ENCODE measurements around the gene C1orf159. TPM values are rescaled to one million over a fixed set of nuclear protein-coding genes. Genes with fewer than 3 reads are reported as not detected.

The C1orf159 gene
- total and polyA plus RNA-seq, 2 donors from 2014 or later = 8.6 to 14.8 TPM

DNA sequence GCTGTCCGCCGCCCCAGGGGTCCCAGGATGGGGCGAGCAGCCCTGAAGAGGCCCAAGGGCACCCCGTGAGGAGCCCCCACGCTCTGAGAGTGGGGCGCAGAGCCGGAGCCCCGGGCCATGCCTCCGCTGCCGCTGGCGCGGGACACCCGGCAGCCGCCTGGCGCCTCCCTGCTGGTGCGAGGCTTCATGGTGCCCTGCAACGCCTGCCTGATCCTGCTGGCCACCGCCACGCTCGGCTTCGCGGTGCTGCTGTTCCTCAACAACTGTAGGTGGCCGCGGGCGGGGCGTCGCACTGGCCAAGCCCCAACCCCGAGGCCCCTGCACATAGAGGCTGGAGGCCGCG lies 81.5 kb downstream of the C1orf159 start:
- Histone ChIP-seq H3K9me3 (ENCODE audit: control insufficient read depth in 2 of 3, insufficient read depth in 1 of 3, low read length in 3 of 3) (no peaks in the 10 kb centered on the region), H3K9ac (ENCODE audit: low read length in 3 of 3) (no peak overlapping the region), H3K27me3 (ENCODE audit: control insufficient read depth, insufficient read depth, low read length) (no peaks in the 10 kb centered on the region), H3K4me3 (ENCODE audit: low read length in 3 of 3) (no peak overlapping the region), H3K27ac (ENCODE audit: low read depth in 2 of 2, low read length in 2 of 2) (no peak overlapping the region), H3K36me3 (ENCODE audit: control insufficient read depth in 2 of 3, insufficient read depth in 3 of 3, low read length in 3 of 3) (no peaks in the 10 kb centered on the region), H3K4me1 (ENCODE audit: control insufficient read depth in 2 of 3, insufficient read depth in 2 of 3, low read depth in 1 of 3, low read length in 3 of 3) (peaks cover 0 to 13% (median 2%) of the 10 kb centered on the region in 3 donors)
- no peak for FAIRE-seq
- TF ChIP-seq, protein P1, sequence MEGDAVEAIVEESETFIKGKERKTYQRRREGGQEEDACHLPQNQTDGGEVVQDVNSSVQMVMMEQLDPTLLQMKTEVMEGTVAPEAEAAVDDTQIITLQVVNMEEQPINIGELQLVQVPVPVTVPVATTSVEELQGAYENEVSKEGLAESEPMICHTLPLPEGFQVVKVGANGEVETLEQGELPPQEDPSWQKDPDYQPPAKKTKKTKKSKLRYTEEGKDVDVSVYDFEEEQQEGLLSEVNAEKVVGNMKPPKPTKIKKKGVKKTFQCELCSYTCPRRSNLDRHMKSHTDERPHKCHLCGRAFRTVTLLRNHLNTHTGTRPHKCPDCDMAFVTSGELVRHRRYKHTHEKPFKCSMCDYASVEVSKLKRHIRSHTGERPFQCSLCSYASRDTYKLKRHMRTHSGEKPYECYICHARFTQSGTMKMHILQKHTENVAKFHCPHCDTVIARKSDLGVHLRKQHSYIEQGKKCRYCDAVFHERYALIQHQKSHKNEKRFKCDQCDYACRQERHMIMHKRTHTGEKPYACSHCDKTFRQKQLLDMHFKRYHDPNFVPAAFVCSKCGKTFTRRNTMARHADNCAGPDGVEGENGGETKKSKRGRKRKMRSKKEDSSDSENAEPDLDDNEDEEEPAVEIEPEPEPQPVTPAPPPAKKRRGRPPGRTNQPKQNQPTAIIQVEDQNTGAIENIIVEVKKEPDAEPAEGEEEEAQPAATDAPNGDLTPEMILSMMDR (IDR thresholded peaks at IDR 0.05; ENCODE audit: borderline replicate concordance, extremely low read depth, insufficient read depth) = no peak
- intact Hi-C loops (cut with DNase I) = no loop called here
- DNase-seq = peak in 2 of 5 donors; percentile 47 to 71

DNA sequence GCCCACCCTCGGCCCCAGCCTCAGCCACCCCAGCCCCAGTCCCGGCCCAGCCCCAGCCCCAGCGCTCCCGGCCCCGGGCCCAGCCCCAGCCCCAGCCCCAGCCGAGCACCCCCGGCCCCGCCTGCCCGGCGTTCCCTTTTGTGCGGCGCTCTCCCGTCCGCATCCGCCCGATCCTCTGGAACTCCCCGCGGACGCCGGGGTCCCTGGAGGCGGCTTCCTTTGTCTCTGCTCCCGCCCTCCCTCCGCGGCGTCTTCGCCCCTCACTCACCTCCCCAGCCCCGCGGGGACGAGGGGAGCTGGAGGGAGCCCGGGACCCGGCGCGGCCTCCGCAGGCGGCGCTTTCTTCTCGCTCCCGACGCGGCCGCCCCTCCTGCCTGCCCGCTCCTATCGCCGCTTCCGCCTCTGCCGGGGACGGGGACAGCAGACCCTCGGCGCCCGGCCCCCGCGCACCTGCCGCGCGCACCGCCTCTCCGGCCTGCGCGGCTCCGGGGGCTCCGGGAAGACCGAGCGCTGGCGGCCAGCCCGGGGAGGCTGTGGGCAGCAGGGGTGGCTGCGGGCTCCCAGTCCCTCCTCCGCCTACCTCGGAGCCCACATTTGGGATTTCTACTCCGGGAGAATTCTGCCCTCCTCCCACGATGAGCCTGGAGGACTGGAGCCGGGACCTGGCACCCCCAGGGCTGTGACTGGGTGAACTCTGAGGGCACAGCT lies 82.0 kb downstream of the C1orf159 start:
- no peaks in the 10 kb centered on the region for H3K27me3 ChIP-seq (ENCODE audit: control insufficient read depth, insufficient read depth, low read length)
- FAIRE-seq (no peak), DNase-seq (peak in 1 of 5 donors; percentile 43)
- TF ChIP-seq, protein P1 (IDR thresholded peaks at IDR 0.05; ENCODE audit: borderline replicate concordance, extremely low read depth, insufficient read depth) = no peak
- H3K27ac ChIP-seq (ENCODE audit: low read depth in 2 of 2, low read length in 2 of 2) = no peak overlapping the region
- H3K4me3 ChIP-seq (ENCODE audit: low read length in 3 of 3) = no peak overlapping the region
- H3K9me3 ChIP-seq (ENCODE audit: control insufficient read depth in 2 of 3, insufficient read depth in 1 of 3, low read length in 3 of 3) = no peaks in the 10 kb centered on the region
- H3K4me1 ChIP-seq (ENCODE audit: control insufficient read depth in 2 of 3, insufficient read depth in 2 of 3, low read depth in 1 of 3, low read length in 3 of 3) = peaks cover 0 to 13% (median 2%) of the 10 kb centered on the region in 3 donors
- no peak overlapping the region for H3K9ac ChIP-seq (ENCODE audit: low read length in 3 of 3)
- intact Hi-C loops (cut with DNase I) = no loop called here
- H3K36me3 ChIP-seq (ENCODE audit: control insufficient read depth in 2 of 3, insufficient read depth in 3 of 3, low read length in 3 of 3) = no peaks in the 10 kb centered on the region

DNA sequence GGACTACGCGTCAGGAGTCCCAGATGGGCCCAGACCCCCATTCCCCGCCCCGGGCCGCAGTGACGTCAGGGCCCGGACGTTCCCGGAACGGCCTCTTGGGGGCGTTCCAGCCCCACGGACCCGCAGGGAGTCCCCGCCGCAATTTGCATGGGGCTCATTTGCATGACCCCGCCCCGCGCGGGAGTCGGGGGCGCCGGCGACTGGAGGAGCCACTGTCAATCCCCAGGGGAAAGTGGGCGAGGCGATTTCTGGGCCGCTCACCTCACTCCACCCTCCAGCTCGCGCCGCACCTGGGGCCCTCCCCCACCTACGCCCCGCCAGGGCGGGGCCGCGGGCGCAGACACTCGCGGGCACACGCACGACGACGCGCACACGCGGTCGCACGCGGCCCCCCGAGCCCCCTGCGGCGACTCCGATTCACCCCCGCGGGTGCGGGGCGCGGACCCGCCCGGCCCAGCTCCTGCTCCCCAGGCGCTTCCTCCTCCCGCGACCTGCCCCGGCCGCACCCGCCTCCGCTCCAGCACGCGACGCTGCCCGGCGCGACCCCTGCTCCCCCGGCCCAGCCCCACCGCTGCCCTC lies 82.8 kb downstream of the C1orf159 start:
- FAIRE-seq (no peak), DNase-seq (peak; percentile 95 to 97 (median 96))
- H3K36me3 ChIP-seq (ENCODE audit: control insufficient read depth in 2 of 3, insufficient read depth in 3 of 3, low read length in 3 of 3) = no peaks in the 10 kb centered on the region
- TF ChIP-seq, protein P1 (IDR thresholded peaks at IDR 0.05; ENCODE audit: borderline replicate concordance, extremely low read depth, insufficient read depth) = peak; percentile 59
- H3K27me3 ChIP-seq (ENCODE audit: control insufficient read depth, insufficient read depth, low read length) = no peaks in the 10 kb centered on the region
- H3K9ac ChIP-seq (ENCODE audit: low read length in 3 of 3) = peak overlapping the region in 1 of 3 donors; percentile 12
- H3K4me1 ChIP-seq (ENCODE audit: control insufficient read depth in 2 of 3, insufficient read depth in 2 of 3, low read depth in 1 of 3, low read length in 3 of 3) = peaks cover 0 to 13% (median 2%) of the 10 kb centered on the region in 3 donors
- intact Hi-C loops (cut with DNase I) = no loop called here
- no peaks in the 10 kb centered on the region for H3K9me3 ChIP-seq (ENCODE audit: control insufficient read depth in 2 of 3, insufficient read depth in 1 of 3, low read length in 3 of 3)
- H3K4me3 ChIP-seq (ENCODE audit: low read length in 3 of 3) = no peak overlapping the region
- no peak overlapping the region for H3K27ac ChIP-seq (ENCODE audit: low read depth in 2 of 2, low read length in 2 of 2)

All from kidney (tissue), 14 donors.